GM23248 (cell line): ENCODE measurements around the gene TSPEAR.

ENCODE experiments used
- EZH2 ChIP-seq: fragments of 200-600 bp; sonication (generic); IDR thresholded peaks from 2 replicates; pipeline ENCODE4 v1.6.1; 2018; ENCODE audit warnings: antibody characterized with exemption, mild to moderate bottlenecking; ENCODE audit not compliant: insufficient read depth, poor library complexity, severe bottlenecking
- EZH2phosphoT487 ChIP-seq: fragments of 200-600 bp; sonication (generic); IDR thresholded peaks from 2 replicates; pipeline ENCODE4 v1.6.1; 2018; ENCODE audit warnings: antibody characterized with exemption, moderate library complexity, mild to moderate bottlenecking, low read depth; ENCODE audit not compliant: insufficient read depth

GRCh38 chr21:44566403-44566802 is 145.0 kb downstream of the TSPEAR start:
- TF ChIP-seq EZH2phosphoT487 = no peak
- no peak for TF ChIP-seq EZH2
